Measurements from ENCODE around the gene GH1. TPM values are rescaled to one million over a fixed set of nuclear protein-coding genes. Genes with fewer than 3 reads are reported as not detected.
A peak's percentile ranks its signal among the peaks of the same experiment; 100 is the strongest.
"Not testable (repeated sequence)": the region's sequence is repeated elsewhere in the genome, so short reads cannot be mapped to it uniquely, and the experiment has no call there.

The GH1 gene
- total RNA-seq, 3 donors from 2014 or later, result not detected

DNA sequence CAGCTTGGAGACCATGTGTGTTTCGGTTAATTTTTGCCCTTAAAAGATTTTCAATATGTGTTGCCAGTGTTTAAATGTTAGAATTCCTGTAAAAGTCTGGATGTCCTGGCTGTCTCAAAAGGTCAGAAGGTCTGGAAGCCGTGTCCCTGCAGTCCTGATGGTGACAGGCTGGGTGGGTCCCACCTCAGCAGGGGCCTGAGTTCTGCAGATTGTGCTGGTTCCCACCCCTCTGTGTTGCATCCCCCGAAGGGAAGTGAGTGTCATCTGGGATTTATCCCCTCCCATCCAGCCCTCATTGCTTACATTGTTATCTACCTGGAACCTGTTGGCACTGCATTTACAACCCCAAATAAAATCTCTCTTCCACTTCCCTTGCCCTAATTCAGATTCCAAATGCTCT is 24.6 kb downstream of the GH1 start:
- H3K27me3 ChIP-seq; H3K36me3 ChIP-seq; H3K4me1 ChIP-seq; intact Hi-C loops (cut with DNase I; ENCODE audit: low total_unique reads); H3K27ac ChIP-seq; H3K4me3 ChIP-seq; DNase-seq (ENCODE audit: low spot score in 2 of 2); H3K9me3 ChIP-seq: not testable (repeated sequence)

DNA sequence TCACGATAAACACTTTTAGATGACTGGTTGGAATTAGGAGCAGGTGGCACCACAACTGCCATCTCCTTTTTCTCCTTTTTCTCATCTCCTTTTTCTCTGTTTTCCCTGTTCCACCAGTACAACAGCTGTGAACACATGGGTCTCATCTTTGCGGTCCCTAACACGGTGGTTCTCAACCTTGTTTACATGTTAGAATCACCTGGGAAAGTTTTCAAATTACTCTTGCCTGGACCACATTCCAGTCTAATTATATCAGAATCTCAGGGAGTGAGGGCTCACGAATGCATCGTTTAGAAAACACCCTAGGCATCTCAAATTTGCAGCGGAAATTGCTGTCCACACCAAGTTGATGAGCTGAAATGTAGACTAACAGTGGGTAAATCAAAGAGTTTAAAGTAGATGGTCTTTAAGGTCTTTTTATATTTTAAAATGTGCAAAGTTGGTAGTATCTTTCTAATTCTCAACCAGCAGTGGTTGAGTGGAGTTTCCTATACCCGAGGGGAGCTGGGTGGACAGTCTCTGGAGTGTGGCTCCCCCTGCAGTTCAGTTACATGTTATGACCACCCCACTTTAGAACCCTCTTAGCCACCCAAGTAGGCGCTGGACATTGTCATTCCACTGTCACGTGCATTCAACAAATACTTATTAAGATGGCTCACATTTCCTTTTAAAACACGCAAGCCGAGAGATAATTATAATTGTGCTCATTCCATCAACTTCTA is 26.2 kb downstream of the GH1 start:
- H3K36me3 ChIP-seq; H3K9me3 ChIP-seq; H3K27me3 ChIP-seq; H3K4me1 ChIP-seq; DNase-seq (ENCODE audit: low spot score in 2 of 2); intact Hi-C loops (cut with DNase I; ENCODE audit: low total_unique reads); H3K4me3 ChIP-seq; H3K27ac ChIP-seq: not testable (repeated sequence)

- DNase-seq (ENCODE audit: low spot score in 2 of 2); H3K4me3 ChIP-seq; H3K9me3 ChIP-seq; H3K4me1 ChIP-seq; H3K36me3 ChIP-seq; H3K27ac ChIP-seq; intact Hi-C loops (cut with DNase I; ENCODE audit: low total_unique reads); H3K27me3 ChIP-seq: not testable (repeated sequence)
- TF ChIP-seq, protein P1, sequence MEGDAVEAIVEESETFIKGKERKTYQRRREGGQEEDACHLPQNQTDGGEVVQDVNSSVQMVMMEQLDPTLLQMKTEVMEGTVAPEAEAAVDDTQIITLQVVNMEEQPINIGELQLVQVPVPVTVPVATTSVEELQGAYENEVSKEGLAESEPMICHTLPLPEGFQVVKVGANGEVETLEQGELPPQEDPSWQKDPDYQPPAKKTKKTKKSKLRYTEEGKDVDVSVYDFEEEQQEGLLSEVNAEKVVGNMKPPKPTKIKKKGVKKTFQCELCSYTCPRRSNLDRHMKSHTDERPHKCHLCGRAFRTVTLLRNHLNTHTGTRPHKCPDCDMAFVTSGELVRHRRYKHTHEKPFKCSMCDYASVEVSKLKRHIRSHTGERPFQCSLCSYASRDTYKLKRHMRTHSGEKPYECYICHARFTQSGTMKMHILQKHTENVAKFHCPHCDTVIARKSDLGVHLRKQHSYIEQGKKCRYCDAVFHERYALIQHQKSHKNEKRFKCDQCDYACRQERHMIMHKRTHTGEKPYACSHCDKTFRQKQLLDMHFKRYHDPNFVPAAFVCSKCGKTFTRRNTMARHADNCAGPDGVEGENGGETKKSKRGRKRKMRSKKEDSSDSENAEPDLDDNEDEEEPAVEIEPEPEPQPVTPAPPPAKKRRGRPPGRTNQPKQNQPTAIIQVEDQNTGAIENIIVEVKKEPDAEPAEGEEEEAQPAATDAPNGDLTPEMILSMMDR (IDR thresholded peaks at IDR 0.05), result peak in 2 of 3 donors; percentile 15 to 18
These were observed 29.4 kb downstream of the GH1 start for GRCh38 chr17:63889026-63889848.

- H3K27ac ChIP-seq; H3K4me3 ChIP-seq; intact Hi-C loops (cut with DNase I; ENCODE audit: low total_unique reads); DNase-seq (ENCODE audit: low spot score in 2 of 2); H3K4me1 ChIP-seq; H3K27me3 ChIP-seq; H3K9me3 ChIP-seq; H3K36me3 ChIP-seq: not testable (repeated sequence)
These were observed 33.5 kb downstream of the GH1 start for GRCh38 chr17:63885119-63885518.

- intact Hi-C loops (cut with DNase I; ENCODE audit: low total_unique reads); H3K27me3 ChIP-seq; H3K27ac ChIP-seq; H3K4me3 ChIP-seq; H3K9me3 ChIP-seq; DNase-seq (ENCODE audit: low spot score in 2 of 2); H3K4me1 ChIP-seq; H3K36me3 ChIP-seq: not testable (repeated sequence)
These were observed 36.0 kb downstream of the GH1 start for GRCh38 chr17:63882626-63883126.

GRCh38 chr17:63881935-63882601 is 36.6 kb downstream of the GH1 start, which contains the start of gene GH2:
Gene GH2 (minus strand): TSS chr17:63881944. CDS start chr17:63881801, 143 bp downstream.
- no peak for DNase-seq (ENCODE audit: low spot score in 2 of 2)
- Histone ChIP-seq H3K9me3 (no peaks in the 10 kb centered on the region), H3K36me3 (no peaks in the 10 kb centered on the region), H3K27me3 (no peaks in the 10 kb centered on the region), H3K27ac (no peak within 1 kb of the TSS), H3K4me1 (no peaks in the 10 kb centered on the region), H3K4me3 (no peak within 1 kb of the TSS)
- intact Hi-C loops (cut with DNase I; ENCODE audit: low total_unique reads), result no loop called here
- no peak for TF ChIP-seq POLR2A (IDR thresholded peaks at IDR 0.05)
- TF ChIP-seq, protein P1 (IDR thresholded peaks at IDR 0.05), result peak in 2 of 3 donors; percentile 21 to 30
- TF ChIP-seq POLR2AphosphoS5 (IDR thresholded peaks at IDR 0.05), result no peak

GRCh38 chr17:63881337-63881736 is 37.3 kb downstream of the GH1 start:
- H3K27me3 ChIP-seq; H3K4me3 ChIP-seq; H3K27ac ChIP-seq; H3K4me1 ChIP-seq; DNase-seq (ENCODE audit: low spot score in 2 of 2); intact Hi-C loops (cut with DNase I; ENCODE audit: low total_unique reads); H3K36me3 ChIP-seq; H3K9me3 ChIP-seq: not testable (repeated sequence)
